ENCODE measurements around the gene FAM83C. TPM values are rescaled to one million over a fixed set of nuclear protein-coding genes. Genes with fewer than 3 reads are reported as not detected.

The FAM83C gene
- total RNA-seq, 1 experiment from 2014 or later: not detected

DNA sequence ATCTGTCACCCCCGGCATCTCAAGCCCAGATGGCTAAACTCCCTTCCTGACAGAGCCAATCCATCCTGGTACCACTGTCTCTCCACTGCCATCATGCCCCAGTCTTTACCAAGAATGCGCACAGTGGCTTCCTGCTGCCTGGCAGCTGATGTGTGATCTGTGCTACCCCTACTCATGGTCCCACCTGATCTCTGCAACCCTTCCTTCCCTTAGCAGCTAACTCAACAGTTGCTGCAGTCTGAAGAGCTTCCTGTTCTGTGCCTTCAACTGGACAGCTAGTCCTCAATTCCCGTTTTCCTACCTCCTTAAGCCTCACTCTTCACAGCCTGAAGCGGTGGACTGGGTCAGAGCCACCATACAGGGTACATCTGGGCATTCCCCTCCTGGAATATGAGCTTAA is 7.6 kb upstream of the FAM83C start:
- ChIA-PET POLR2A (interaction anchor here (1.1 to 13.4 kb wide), 8 partner anchors 9 to 143 kb away, joined by 4 to 253 read pairs (median 8); partner anchors contain the start of genes EIF6 and GDF5), CTCF (interaction anchor here (0.5 to 16.2 kb wide), 6 partner anchors 30 to 155 kb away, joined by 3 to 374 read pairs (median 3); partner anchors contain the start of gene GDF5)
- TF ChIP-seq, protein P1, sequence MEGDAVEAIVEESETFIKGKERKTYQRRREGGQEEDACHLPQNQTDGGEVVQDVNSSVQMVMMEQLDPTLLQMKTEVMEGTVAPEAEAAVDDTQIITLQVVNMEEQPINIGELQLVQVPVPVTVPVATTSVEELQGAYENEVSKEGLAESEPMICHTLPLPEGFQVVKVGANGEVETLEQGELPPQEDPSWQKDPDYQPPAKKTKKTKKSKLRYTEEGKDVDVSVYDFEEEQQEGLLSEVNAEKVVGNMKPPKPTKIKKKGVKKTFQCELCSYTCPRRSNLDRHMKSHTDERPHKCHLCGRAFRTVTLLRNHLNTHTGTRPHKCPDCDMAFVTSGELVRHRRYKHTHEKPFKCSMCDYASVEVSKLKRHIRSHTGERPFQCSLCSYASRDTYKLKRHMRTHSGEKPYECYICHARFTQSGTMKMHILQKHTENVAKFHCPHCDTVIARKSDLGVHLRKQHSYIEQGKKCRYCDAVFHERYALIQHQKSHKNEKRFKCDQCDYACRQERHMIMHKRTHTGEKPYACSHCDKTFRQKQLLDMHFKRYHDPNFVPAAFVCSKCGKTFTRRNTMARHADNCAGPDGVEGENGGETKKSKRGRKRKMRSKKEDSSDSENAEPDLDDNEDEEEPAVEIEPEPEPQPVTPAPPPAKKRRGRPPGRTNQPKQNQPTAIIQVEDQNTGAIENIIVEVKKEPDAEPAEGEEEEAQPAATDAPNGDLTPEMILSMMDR (IDR thresholded peaks at IDR 0.05; ENCODE audit: unreplicated experiment): no peak
- no TSS peak for BruUV-seq (replicated peaks)
- no peak for DNase-seq (ENCODE audit: unreplicated experiment)
- H3K4me1 Mint-ChIP-seq (ENCODE audit: insufficient read depth, unreplicated experiment): peaks cover 32% of the 10 kb centered on the region
- H3K9me3 Mint-ChIP-seq (ENCODE audit: unreplicated experiment): no peaks in the 10 kb centered on the region
- no peak overlapping the region for H3K4me3 Mint-ChIP-seq (ENCODE audit: unreplicated experiment)
- no peaks in the 10 kb centered on the region for H3K27me3 Mint-ChIP-seq (ENCODE audit: insufficient read depth, unreplicated experiment)
- intact Hi-C loops (cut with micrococcal nuclease): no loop called here
- no peak overlapping the region for H3K27ac Mint-ChIP-seq (ENCODE audit: low read depth, unreplicated experiment)
- no peaks in the 10 kb centered on the region for H3K36me3 Mint-ChIP-seq (ENCODE audit: insufficient read depth, unreplicated experiment)

DNA sequence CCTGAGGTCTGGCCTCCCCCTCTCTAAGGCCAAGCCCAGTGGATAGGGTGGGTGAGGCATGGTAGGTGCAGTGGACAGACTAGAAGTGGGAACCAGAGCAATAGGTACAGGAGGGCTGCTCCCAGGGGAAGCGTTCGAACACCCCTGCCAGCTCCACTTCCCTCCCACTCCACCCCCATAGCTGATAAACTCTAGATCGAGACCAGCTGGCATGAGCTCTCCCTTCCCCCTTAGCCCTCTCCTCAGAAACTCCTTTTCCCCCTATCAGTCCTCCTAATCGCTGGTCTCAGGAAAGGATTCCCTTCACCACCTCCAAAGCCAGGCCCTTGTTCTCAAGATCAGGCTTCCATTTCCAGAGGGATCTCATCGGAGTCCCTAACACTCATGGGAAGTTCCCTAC is 6.0 kb upstream of the FAM83C start:
- BruUV-seq (replicated peaks): no TSS peak
- Mint-ChIP-seq H3K27me3 (ENCODE audit: insufficient read depth, unreplicated experiment) (no peaks in the 10 kb centered on the region), H3K9me3 (ENCODE audit: unreplicated experiment) (no peaks in the 10 kb centered on the region), H3K36me3 (ENCODE audit: insufficient read depth, unreplicated experiment) (no peaks in the 10 kb centered on the region), H3K27ac (ENCODE audit: low read depth, unreplicated experiment) (no peak overlapping the region), H3K4me1 (ENCODE audit: insufficient read depth, unreplicated experiment) (peaks cover 18% of the 10 kb centered on the region), H3K4me3 (ENCODE audit: unreplicated experiment) (no peak overlapping the region)
- POLR2A ChIA-PET: interaction anchor here (0.8 to 13.4 kb wide), 6 partner anchors 8 to 144 kb away, joined by 3 to 253 read pairs (median 8); partner anchors contain the start of genes EIF6, GDF5 and MMP24OS
- no peak for DNase-seq (ENCODE audit: unreplicated experiment)
- intact Hi-C loops (cut with micrococcal nuclease): no loop called here
- CTCF ChIA-PET: interaction anchor here (1.3 to 16.2 kb wide), 3 partner anchors 24 to 144 kb away, joined by 3 to 374 read pairs (median 5); partner anchors contain the start of gene GDF5
- TF ChIP-seq, protein P1 (IDR thresholded peaks at IDR 0.05; ENCODE audit: unreplicated experiment): no peak

GRCh38 chr20:35297740-35298139 is 5.5 kb upstream of the FAM83C start:
- TF ChIP-seq, protein P1 (IDR thresholded peaks at IDR 0.05; ENCODE audit: unreplicated experiment): no peak
- POLR2A ChIA-PET: interaction anchor here (0.6 to 13.4 kb wide), 5 partner anchors 9 to 145 kb away, joined by 3 to 253 read pairs (median 5); partner anchors contain the start of genes EIF6 and GDF5
- intact Hi-C loops (cut with micrococcal nuclease): no loop called here
- no peak for DNase-seq (ENCODE audit: unreplicated experiment)
- Mint-ChIP-seq H3K4me1 (ENCODE audit: insufficient read depth, unreplicated experiment) (peaks cover 16% of the 10 kb centered on the region), H3K36me3 (ENCODE audit: insufficient read depth, unreplicated experiment) (no peaks in the 10 kb centered on the region), H3K27ac (ENCODE audit: low read depth, unreplicated experiment) (no peak overlapping the region), H3K27me3 (ENCODE audit: insufficient read depth, unreplicated experiment) (no peaks in the 10 kb centered on the region), H3K9me3 (ENCODE audit: unreplicated experiment) (no peaks in the 10 kb centered on the region), H3K4me3 (ENCODE audit: unreplicated experiment) (no peak overlapping the region)
- no TSS peak for BruUV-seq (replicated peaks)
- CTCF ChIA-PET: interaction anchor here (0.6 to 16.2 kb wide), 7 partner anchors 9 to 464 kb away, joined by 3 to 374 read pairs (median 3); partner anchors contain the start of gene GDF5

- Mint-ChIP-seq H3K4me3 (ENCODE audit: unreplicated experiment) (no peak overlapping the region), H3K4me1 (ENCODE audit: insufficient read depth, unreplicated experiment) (peaks cover 13% of the 10 kb centered on the region), H3K27ac (ENCODE audit: low read depth, unreplicated experiment) (no peak overlapping the region), H3K9me3 (ENCODE audit: unreplicated experiment) (no peaks in the 10 kb centered on the region), H3K36me3 (ENCODE audit: insufficient read depth, unreplicated experiment) (no peaks in the 10 kb centered on the region), H3K27me3 (ENCODE audit: insufficient read depth, unreplicated experiment) (no peaks in the 10 kb centered on the region)
- DNase-seq (ENCODE audit: unreplicated experiment): no peak
- intact Hi-C loops (cut with micrococcal nuclease): no loop called here
- TF ChIP-seq, protein P1 (IDR thresholded peaks at IDR 0.05; ENCODE audit: unreplicated experiment): no peak
- ChIA-PET CTCF (interaction anchor here (0.6 to 1.3 kb wide), 5 partner anchors 10 to 142 kb away, joined by 3 read pairs; no protein-coding TSS in a partner anchor), POLR2A (interaction anchor here (0.6 to 4.4 kb wide), 4 partner anchors 10 to 150 kb away, joined by 3 to 32 read pairs (median 4); partner anchors contain the start of gene EIF6)
- no TSS peak for BruUV-seq (replicated peaks)
Measured at GRCh38 chr20:35297155-35297554, 4.9 kb upstream of the FAM83C start.
